Stomach (tissue), 4 donors: ENCODE data around the gene ZC3H7B.

ENCODE experiments used
- POLR2A ChIP-seq, 4 donors: fragments of 450-650 bp; IDR thresholded peaks; one replicate each; pipeline ENCODE4 v1.6.1; 2016; ENCODE audit warnings: antibody characterized with exemption in 4 of 4, control low read depth in 2 of 4, mild to moderate bottlenecking in 1 of 4, moderate library complexity in 1 of 4
- TF ChIP-seq, protein P1 (sequence below), 7 experiments: fragments of 450-650 bp in 4 of 7; fragments of 200-600 bp in 3 of 7; sonication (generic) in 3 of 7; IDR thresholded peaks; one replicate each; pipeline ENCODE4 v1.5.1; 2016 to 2019; ENCODE audit warnings: antibody characterized with exemption in 7 of 7, control low read depth in 2 of 7, mild to moderate bottlenecking in 1 of 7

DNA sequence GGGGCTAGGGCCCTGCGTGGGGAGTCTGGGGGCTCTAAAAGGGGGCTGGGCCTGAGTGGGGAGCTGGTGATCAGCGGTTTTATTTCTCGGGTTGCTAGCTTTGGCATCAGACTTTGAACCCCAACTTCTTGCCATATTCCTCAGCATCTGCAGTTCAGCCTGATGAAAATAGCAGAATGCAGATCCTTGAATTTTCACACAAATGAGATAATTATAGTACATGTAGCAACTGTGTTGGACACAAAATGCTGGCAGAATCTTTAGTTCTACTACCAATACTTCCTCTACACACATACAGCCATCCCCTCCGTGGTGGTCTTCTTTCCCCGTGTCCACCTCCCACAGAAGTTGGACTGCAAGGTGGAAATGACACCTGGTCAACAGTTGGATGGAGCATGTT is 1.5 kb downstream of the ZC3H7B start:
- TF ChIP-seq, protein P1, sequence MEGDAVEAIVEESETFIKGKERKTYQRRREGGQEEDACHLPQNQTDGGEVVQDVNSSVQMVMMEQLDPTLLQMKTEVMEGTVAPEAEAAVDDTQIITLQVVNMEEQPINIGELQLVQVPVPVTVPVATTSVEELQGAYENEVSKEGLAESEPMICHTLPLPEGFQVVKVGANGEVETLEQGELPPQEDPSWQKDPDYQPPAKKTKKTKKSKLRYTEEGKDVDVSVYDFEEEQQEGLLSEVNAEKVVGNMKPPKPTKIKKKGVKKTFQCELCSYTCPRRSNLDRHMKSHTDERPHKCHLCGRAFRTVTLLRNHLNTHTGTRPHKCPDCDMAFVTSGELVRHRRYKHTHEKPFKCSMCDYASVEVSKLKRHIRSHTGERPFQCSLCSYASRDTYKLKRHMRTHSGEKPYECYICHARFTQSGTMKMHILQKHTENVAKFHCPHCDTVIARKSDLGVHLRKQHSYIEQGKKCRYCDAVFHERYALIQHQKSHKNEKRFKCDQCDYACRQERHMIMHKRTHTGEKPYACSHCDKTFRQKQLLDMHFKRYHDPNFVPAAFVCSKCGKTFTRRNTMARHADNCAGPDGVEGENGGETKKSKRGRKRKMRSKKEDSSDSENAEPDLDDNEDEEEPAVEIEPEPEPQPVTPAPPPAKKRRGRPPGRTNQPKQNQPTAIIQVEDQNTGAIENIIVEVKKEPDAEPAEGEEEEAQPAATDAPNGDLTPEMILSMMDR (IDR thresholded peaks at IDR 0.05) = no peak
- TF ChIP-seq POLR2A (IDR thresholded peaks at IDR 0.05) = no peak
